ENCODE data around the gene TAS2R31. TPM values are rescaled to one million over a fixed set of nuclear protein-coding genes. Genes with fewer than 3 reads are reported as not detected.

Gene TAS2R31
- total RNA-seq, 1 experiment from 2014 or later = 1.7 TPM

DNA sequence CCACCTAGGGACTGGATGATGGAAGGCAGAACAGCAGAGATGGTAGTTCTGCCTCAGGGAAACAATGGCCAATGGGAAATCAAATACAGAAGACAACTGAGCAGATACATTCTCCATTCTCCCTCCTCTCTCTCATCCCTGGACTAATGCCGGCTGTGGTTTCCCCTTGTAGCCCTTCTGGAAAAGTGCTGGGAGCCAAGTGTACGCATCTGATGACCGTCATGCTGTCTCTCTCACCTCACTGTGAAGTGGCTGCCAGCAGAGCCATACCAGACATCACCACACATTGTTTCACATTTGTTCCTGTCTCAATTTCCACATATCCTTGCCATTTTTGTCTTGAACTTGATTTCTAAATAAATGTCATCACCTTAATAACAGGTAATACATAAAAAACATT is 27.8 kb upstream of the TAS2R31 start:
- Histone ChIP-seq H3K4me1 (ENCODE audit: control insufficient read depth in 1 of 2, insufficient read depth in 2 of 2, low read length in 2 of 2) (no peaks in the 10 kb centered on the region), H3K79me2 (ENCODE audit: insufficient read depth, low read length) (peaks cover 33% of the 10 kb centered on the region), H3K4me2 (ENCODE audit: low read length) (no peak overlapping the region), H2AFZ (ENCODE audit: low read depth, low read length, poor library complexity, severe bottlenecking) (no peak overlapping the region), H3K36me3 (ENCODE audit: control insufficient read depth in 1 of 2, insufficient read depth in 2 of 2, low read length in 2 of 2) (no peaks in the 10 kb centered on the region), H3K4me3 (replicated peaks in 1 of 2; ENCODE audit: low read depth in 1 of 2, low read length in 2 of 2) (no peak overlapping the region), H3K27ac (ENCODE audit: low read depth, low read length) (no peak overlapping the region), H3K9me3 (ENCODE audit: control insufficient read depth in 1 of 2, insufficient read depth in 1 of 2, low read depth in 1 of 2, low read length in 2 of 2) (no peaks in the 10 kb centered on the region), H3K9ac (ENCODE audit: low read length) (no peak overlapping the region), H4K20me1 (ENCODE audit: insufficient read depth) (0 out of 2 replicates have a peak, but pooled peaks cover 3% of the 10 kb centered on the region), H3K27me3 (ENCODE audit: insufficient read depth, low read length) (no peaks in the 10 kb centered on the region), H3K9me2 (ENCODE audit: insufficient read depth) (no peaks in the 10 kb centered on the region)
- ATAC-seq = no peak
- ChIA-PET CTCF (no interaction called here), POLR2A (no interaction called here), RAD21 (ENCODE audit: low non-redundant PET in 1 of 2, low total read pairs in 2 of 2, uncharacterized antibody in 2 of 2, unreplicated experiment in 2 of 2) (no interaction called here)
- no peak for DNase-seq (ENCODE audit: low read depth, low spot score)
- BruUV-seq (replicated peaks) = no TSS peak
- intact Hi-C loops (cut with micrococcal nuclease) = no loop called here
- TF ChIP-seq SP1 (IDR thresholded peaks at IDR 0.05; ENCODE audit: low read depth) (no peak), CBX3 (IDR thresholded peaks at IDR 0.05; ENCODE audit: low read depth) (no peak), SIN3A (IDR thresholded peaks at IDR 0.05; ENCODE audit: low read depth) (no peak), POLR2A (IDR thresholded peaks at IDR 0.05; ENCODE audit: borderline replicate concordance, extremely low read depth, insufficient read depth, insufficient read length) (no peak), YY1 (IDR thresholded peaks at IDR 0.05; ENCODE audit: extremely low read depth, insufficient replicate concordance, low read depth, low read length) (no peak), TCF7L2 (IDR thresholded peaks at IDR 0.05; ENCODE audit: borderline replicate concordance, extremely low read depth, insufficient read depth, insufficient read length) (no peak), FOSL1 (IDR thresholded peaks at IDR 0.05; ENCODE audit: low read depth) (no peak), ELF1 (IDR thresholded peaks at IDR 0.05; ENCODE audit: borderline replicate concordance, low read depth) (no peak), RAD21 (IDR thresholded peaks at IDR 0.05; ENCODE audit: low read depth) (no peak), EGR1 (IDR thresholded peaks at IDR 0.05; ENCODE audit: low read depth) (no peak), EZH2phosphoT487 (IDR thresholded peaks at IDR 0.05; ENCODE audit: borderline replicate concordance) (no peak)
- TF ChIP-seq, protein P1, sequence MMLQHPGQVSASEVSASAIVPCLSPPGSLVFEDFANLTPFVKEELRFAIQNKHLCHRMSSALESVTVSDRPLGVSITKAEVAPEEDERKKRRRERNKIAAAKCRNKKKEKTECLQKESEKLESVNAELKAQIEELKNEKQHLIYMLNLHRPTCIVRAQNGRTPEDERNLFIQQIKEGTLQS (IDR thresholded peaks at IDR 0.05) = no peak
- TF ChIP-seq, protein P2, sequence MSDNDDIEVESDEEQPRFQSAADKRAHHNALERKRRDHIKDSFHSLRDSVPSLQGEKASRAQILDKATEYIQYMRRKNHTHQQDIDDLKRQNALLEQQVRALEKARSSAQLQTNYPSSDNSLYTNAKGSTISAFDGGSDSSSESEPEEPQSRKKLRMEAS (IDR thresholded peaks at IDR 0.05) = no peak
- TF ChIP-seq, protein P3, sequence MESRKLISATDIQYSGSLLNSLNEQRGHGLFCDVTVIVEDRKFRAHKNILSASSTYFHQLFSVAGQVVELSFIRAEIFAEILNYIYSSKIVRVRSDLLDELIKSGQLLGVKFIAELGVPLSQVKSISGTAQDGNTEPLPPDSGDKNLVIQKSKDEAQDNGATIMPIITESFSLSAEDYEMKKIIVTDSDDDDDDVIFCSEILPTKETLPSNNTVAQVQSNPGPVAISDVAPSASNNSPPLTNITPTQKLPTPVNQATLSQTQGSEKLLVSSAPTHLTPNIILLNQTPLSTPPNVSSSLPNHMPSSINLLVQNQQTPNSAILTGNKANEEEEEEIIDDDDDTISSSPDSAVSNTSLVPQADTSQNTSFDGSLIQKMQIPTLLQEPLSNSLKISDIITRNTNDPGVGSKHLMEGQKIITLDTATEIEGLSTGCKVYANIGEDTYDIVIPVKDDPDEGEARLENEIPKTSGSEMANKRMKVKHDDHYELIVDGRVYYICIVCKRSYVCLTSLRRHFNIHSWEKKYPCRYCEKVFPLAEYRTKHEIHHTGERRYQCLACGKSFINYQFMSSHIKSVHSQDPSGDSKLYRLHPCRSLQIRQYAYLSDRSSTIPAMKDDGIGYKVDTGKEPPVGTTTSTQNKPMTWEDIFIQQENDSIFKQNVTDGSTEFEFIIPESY (IDR thresholded peaks at IDR 0.05; ENCODE audit: extremely low read depth, insufficient replicate concordance, low read length) = no peak

All from HCT116 (cell line).